K562 (cell line): ENCODE data around the gene PPARD. TPM values are rescaled to one million over a fixed set of nuclear protein-coding genes. Genes with fewer than 3 reads are reported as not detected.

ENCODE experiments used
- ATAC-seq: fragments of 200-7000 bp; cut with Tn5 transposase; 3 replicates; pipeline ENCODE4 v1.9.1; 2020; ENCODE audit warnings: moderate library complexity
- BruUV-seq: library from RNA; stranded (reverse); fragments of 400-500 nt; replicated peaks from 2 replicates; lab custom pipeline; 2021; lab: Mats Ljungman, UMichigan
- CTCF ChIA-PET: fragments of 300-600 bp; formaldehyde crosslinking; extraction: SDS; loops from one replicate; lab custom pipeline; 2021; ENCODE audit warnings: low intra/inter-chr PET ratio; lab: Yijun Ruan, JAX
- POLR2A ChIA-PET: fragments of 300-600, 350-650 bp; sonication (Branson Sonifier 250); formaldehyde crosslinking; extraction: SDS; loops from one replicate; lab custom pipeline; 2021; ENCODE audit warnings: antibody characterized with exemption, inconsistent platforms; lab: Yijun Ruan, JAX
- DNase-seq, 4 experiments: peaks; one replicate each; pipeline versions ENCODE4 v3.0.0 to v3.0.0-alpha.2; 2011 to 2018; ENCODE audit warnings: low spot score in 3 of 4, mixed read lengths in 3 of 4; ENCODE audit errors: extremely low read depth in 1 of 4
- FAIRE-seq: peaks from 2 replicates; lab custom pipeline; 2011; peaks lifted over from hg19 to GRCh38; lab: Jason Lieb, UNC
- H2AFZ ChIP-seq: 2 replicates; pipeline ENCODE4 v1.6.0; 2011; ENCODE audit warnings: low read depth, low read length, control low read depth, inconsistent platforms
- H3K27ac ChIP-seq: fragments of 200-600 bp; 3 replicates; pipeline ENCODE4 v1.8.0; 2011; ENCODE audit warnings: low read depth, mild to moderate bottlenecking, control low read depth, inconsistent platforms, low read length, moderate library complexity, mixed read lengths; ENCODE audit errors: extremely low read depth
- H3K27me3 ChIP-seq, 2 experiments: fragments of 300-600 bp in 1 of 2; 2 replicates in 1 of 2; 3 replicates in 1 of 2; pipeline versions ENCODE4 v1.6.0 to v1.8.0; 2011; ENCODE audit warnings: inconsistent platforms in 2 of 2, low read length in 2 of 2, mild to moderate bottlenecking in 1 of 2, mixed read lengths in 1 of 2, moderate library complexity in 1 of 2; ENCODE audit not compliant: control insufficient read depth in 2 of 2, insufficient read depth in 2 of 2
- H3K36me3 ChIP-seq: fragments of 300-600 bp; 3 replicates; pipeline ENCODE4 v1.8.0; 2011; ENCODE audit warnings: mild to moderate bottlenecking, low read length, inconsistent platforms; ENCODE audit not compliant: control insufficient read depth, insufficient read depth
- H3K4me1 ChIP-seq, 2 experiments: fragments of 200-600 bp in 1 of 2; replicated peaks in 1 of 2; 2 replicates in 1 of 2; 3 replicates in 1 of 2; pipeline versions ENCODE4 v1.5.1 to v1.8.0; 2011; ENCODE audit warnings: inconsistent platforms in 2 of 2, low read length in 2 of 2, mild to moderate bottlenecking in 1 of 2, mixed read lengths in 1 of 2, moderate library complexity in 1 of 2; ENCODE audit not compliant: control insufficient read depth in 2 of 2, insufficient read depth in 2 of 2
- H3K4me2 ChIP-seq: 2 replicates; pipeline ENCODE4 v1.6.1; 2011; ENCODE audit warnings: low read length, control low read depth, inconsistent platforms, mixed read lengths; ENCODE audit not compliant: insufficient read depth
- H3K4me3 ChIP-seq: fragments of 200-600 bp; sonication (generic), shearing (Covaris generic); 2 replicates; pipeline ENCODE4 v1.5.1; 2016; ENCODE audit warnings: control low read depth, inconsistent platforms
- H3K79me2 ChIP-seq: fragments of 200-600 bp; 3 replicates; pipeline ENCODE4 v1.8.0; 2011; ENCODE audit warnings: low read length, inconsistent platforms; ENCODE audit not compliant: control insufficient read depth, insufficient read depth
- H3K9ac ChIP-seq, 2 experiments: 2 replicates each; pipeline versions ENCODE4 v1.6.0 to v1.6.1; 2011; ENCODE audit warnings: low read depth in 2 of 2, low read length in 2 of 2, control low read depth in 1 of 2, inconsistent platforms in 1 of 2, mild to moderate bottlenecking in 1 of 2, mixed read lengths in 1 of 2; ENCODE audit not compliant: insufficient read depth in 1 of 2
- H3K9me1 ChIP-seq: one replicate; pipeline ENCODE4 v1.6.0; 2011; ENCODE audit warnings: inconsistent platforms, mild to moderate bottlenecking, low read length, moderate library complexity; ENCODE audit not compliant: control insufficient read depth, insufficient read depth
- H3K9me3 ChIP-seq: replicated peaks from 2 replicates; pipeline ENCODE4 v1.5.1; 2011; ENCODE audit warnings: low read depth, low read length, inconsistent platforms; ENCODE audit not compliant: control insufficient read depth, insufficient read depth
- H4K20me1 ChIP-seq: replicated peaks from 2 replicates; pipeline ENCODE4 v1.6.1; 2011; ENCODE audit warnings: low read length, inconsistent platforms, mixed read lengths; ENCODE audit not compliant: control insufficient read depth, insufficient read depth
- CTBP1 ChIP-seq: fragments of 450-650 bp; IDR thresholded peaks from 2 replicates; pipeline ENCODE4 v1.6.1; 2016; ENCODE audit warnings: borderline replicate concordance
- CTCFL ChIP-seq: IDR thresholded peaks from 2 replicates; pipeline ENCODE4 v1.6.1; 2011; ENCODE audit warnings: borderline replicate concordance, low read depth, mild to moderate bottlenecking, moderate library complexity, low read length; ENCODE audit not compliant: insufficient read depth, poor library complexity, severe bottlenecking
- GABPA ChIP-seq: fragments of 200-800 bp; sonication (Bioruptor generic); conservative IDR thresholded peaks from 2 replicates; pipeline ENCODE4 v1.6.1; 2016; ENCODE audit warnings: low read depth, missing genetic modification characterization, missing compliant biosample characterization
- HIVEP1 ChIP-seq: fragments of 250-450 bp; sonication (Bioruptor Pico); IDR thresholded peaks from 2 replicates; pipeline ENCODE4 v1.4.0; 2020; ENCODE audit warnings: mild to moderate bottlenecking
- HOMEZ ChIP-seq: fragments of 250-450 bp; sonication (Bioruptor Pico); IDR thresholded peaks from 2 replicates; pipeline ENCODE4 v1.4.0; 2020; ENCODE audit warnings: mild to moderate bottlenecking, moderate library complexity
- JUND ChIP-seq, 2 experiments: IDR thresholded peaks; 2 replicates in 1 of 2; 3 replicates in 1 of 2; pipeline ENCODE4 v1.6.1; 2011; ENCODE audit warnings: borderline replicate concordance in 2 of 2, low read depth in 2 of 2, low read length in 2 of 2, improper control_type of control experiment in 1 of 2, missing biosample characterization in 1 of 2, missing genetic modification characterization in 1 of 2, missing genetic modification reagents in 1 of 2
- KDM5B ChIP-seq: fragments of 200-600 bp; sonication (generic); IDR thresholded peaks from 2 replicates; pipeline ENCODE4 v1.6.1; 2012; ENCODE audit warnings: low read depth, mild to moderate bottlenecking, moderate library complexity, low read length, control low read depth, inconsistent platforms; ENCODE audit not compliant: insufficient replicate concordance
- PHF8 ChIP-seq: fragments of 200-600 bp; sonication (generic); IDR thresholded peaks from 2 replicates; pipeline ENCODE4 v1.6.1; 2012; ENCODE audit warnings: mixed run types, mild to moderate bottlenecking, inconsistent platforms, low read length, moderate library complexity, borderline replicate concordance
- POLR2A ChIP-seq: fragments of 450-650 bp; conservative IDR thresholded peaks from 2 replicates; pipeline ENCODE4 v1.6.1; 2016
- POLR2AphosphoS5 ChIP-seq: IDR thresholded peaks from 2 replicates; pipeline ENCODE4 v1.6.1; 2011; ENCODE audit warnings: mild to moderate bottlenecking, low read depth, low read length, moderate library complexity; ENCODE audit not compliant: control insufficient read depth, insufficient read depth
- SMAD4 ChIP-seq: fragments of 250-450 bp; sonication (Bioruptor Pico); conservative IDR thresholded peaks from 2 replicates; pipeline ENCODE4 v1.8.0; 2021; ENCODE audit warnings: inconsistent platforms, mild to moderate bottlenecking, moderate library complexity
- ZBTB26 ChIP-seq: fragments of 450-650 bp; formaldehyde crosslinking; IDR thresholded peaks from 2 replicates; pipeline ENCODE4 v1.4.0; 2022; ENCODE audit warnings: missing genetic modification characterization
- WGBS: fragments of 100-300 bp; shearing (Covaris generic); methylation state at CpG from one replicate; pipeline ENCODE4 v1.1.6; 2016; ENCODE audit warnings: low coverage, mixed read lengths; ENCODE audit not compliant: insufficient coverage; ENCODE audit errors: missing lambda C conversion rate; 5-methylcytosine and 5-hydroxymethylcytosine counted together
- in situ Hi-C: fragments of 300-500 bp; cut with MboI; formaldehyde crosslinking; loops from 4 replicates; pipeline ENCODE4 v1.15.0; 2018; ENCODE audit warnings: inconsistent platforms, mixed read lengths
- intact Hi-C: fragments of 100-400 bp; cut with micrococcal nuclease; formaldehyde crosslinking; loops from 2 replicates; pipeline ENCODE4 v1.14.2; 2022
- polyA plus RNA-seq, 8 experiments: library from polyadenylated mRNA; depleted of rRNA in 4 of 8; stranded (reverse) in 5 of 8; unstranded in 3 of 8; fragments of >200 nt; fragmentation: Nextera tagmentation in 2 of 8; fragmentation: Illumina TruSeq in 1 of 8; extraction: Ambion mirVana in 2 of 8; extraction: Trizol in 1 of 8; gene quantifications; 2 replicates each; pipeline versions ENCODE4 v1.2.1 to v1.2.3, GENCODE V29; 2011 to 2014; ENCODE audit warnings: inconsistent platforms in 1 of 8, missing spikeins in 1 of 8
- total RNA-seq, 7 experiments: library from RNA; depleted of rRNA in 6 of 7; stranded (reverse); fragments of >200 nt in 6 of 7; fragmentation: Illumina TruSeq in 2 of 7; extraction: Trizol in 2 of 7; gene quantifications; 2 replicates each; pipeline versions ENCODE4 v1.2.1 to v1.2.3, GENCODE V29; 2011 to 2021; ENCODE audit warnings: low replicate concordance in 1 of 7

The PPARD gene
- total and polyA plus RNA-seq, 9 of the 15 experiments (the other 6 are each of a cell fraction or from before 2014, with no cell fraction given): 0.14 to 13.2 (median 3.8) TPM

GRCh38 chr6:35300848-35301247 is 41.5 kb upstream of the PPARD start (continued):
- TF ChIP-seq CTCFL: no peak

- in situ Hi-C loops: loop anchor here (10.0 kb wide), 1 partner anchor 152 kb away; the partner anchor contains the start of gene FANCE
- ATAC-seq: peak; percentile 86
- Histone ChIP-seq H3K36me3 (peaks cover 6% of the 10 kb centered on the region; the same call in 1 of the 3 replicates), H3K9me3 (no peaks in the 10 kb centered on the region), H3K4me2 (peak overlapping the region; percentile 68), H3K4me3 (no peak overlapping the region), H3K27ac (peak overlapping the region; percentile 57; the same call in 1 of the 3 replicates), H3K9me1 (no peaks in the 10 kb centered on the region), H3K4me1 (peaks cover 38 to 41% of the 10 kb centered on the region in 2 experiments), H4K20me1 (no peaks in the 10 kb centered on the region), H3K9ac (peak overlapping the region; percentile 31 to 81; a peak in 2 of 4 replicates), H2AFZ (peak overlapping the region; percentile 79), H3K27me3 (no peaks in the 10 kb centered on the region), H3K79me2 (peaks cover 21% of the 10 kb centered on the region)
- no TSS peak for BruUV-seq
- WGBS: 21% methylated on average over 6 of the region's 6 CpGs
- ChIA-PET CTCF (no interaction called here), POLR2A (interaction anchor here (0.6 to 1.3 kb wide), 6 partner anchors 17 to 987 kb away, joined by 3 to 5 read pairs (median 4); partner anchors contain the start of gene PPARD)
- intact Hi-C loops: no loop called here
- peak; percentile 74 to 85 (median 80) for DNase-seq
- peak; percentile 58 for FAIRE-seq
- TF ChIP-seq POLR2A: 0 out of 2 replicates have a peak, but pooled peaks have one; percentile 22
- TF ChIP-seq JUND (IDR thresholded peaks at IDR 0.05; ENCODE audit: borderline replicate concordance, low read depth, low read length): 0 out of 2 replicates have a peak, but pooled peaks have one; percentile 8
- TF ChIP-seq JUND (tag; IDR thresholded peaks at IDR 0.05; ENCODE audit: borderline replicate concordance, low read depth, low read length): peak; percentile 17; the same call in 1 of the 3 replicates
- peak; percentile 37; the same call in 1 of the 2 replicates for TF ChIP-seq PHF8
- TF ChIP-seq SMAD4: peak; percentile 30; the same call in 1 of the 2 replicates
- TF ChIP-seq HOMEZ (CRISPR knock-in tag): no peak
- TF ChIP-seq KDM5B: peak; percentile 36
- peak; percentile 48; the same call in 1 of the 2 replicates for TF ChIP-seq CTBP1
- TF ChIP-seq POLR2AphosphoS5: peak; percentile 47; the same call in 1 of the 2 replicates
- TF ChIP-seq ZBTB26 (CRISPR knock-in tag): no peak
- peak; percentile 39; the same call in 1 of the 2 replicates for TF ChIP-seq GABPA
- TF ChIP-seq HIVEP1 (CRISPR knock-in tag): no peak
Observed at GRCh38 chr6:35302604-35303241, 39.6 kb upstream of the PPARD start.
